CD4-positive, alpha-beta T cell (primary cell): Measurements from ENCODE around the gene PAX3. TPM values are rescaled to one million over a fixed set of nuclear protein-coding genes. Genes with fewer than 3 reads are reported as not detected.

Experiments used
- ATAC-seq: fragments of 200-7000 bp; cut with Tn5 transposase; one replicate; pipeline ENCODE4 v1.10.0; 2022; ENCODE audit warnings: mild to moderate bottlenecking; ENCODE audit not compliant: poor library complexity
- CTCF ChIA-PET: fragments of 350-600 bp; sonication (Branson Sonifier 250); formaldehyde crosslinking; loops from one replicate; lab custom pipeline; 2021; ENCODE audit warnings: antibody characterized with exemption, inconsistent platforms; lab: Charles Lee
- POLR2A ChIA-PET: fragments of 350-600 bp; sonication (Branson Sonifier 250); formaldehyde crosslinking; loops from one replicate; lab custom pipeline; 2021; ENCODE audit warnings: antibody characterized with exemption, inconsistent platforms; lab: Charles Lee
- DNase-seq, 14 experiments: peaks; one replicate each; pipeline ENCODE4 v3.0.0-alpha.2; 2013 to 2020; ENCODE audit warnings: mixed read lengths in 2 of 14
- H3K27ac ChIP-seq, 2 donors: one replicate each; pipeline versions ENCODE4 v1.5.1 to v1.7.0; 2013; ENCODE audit warnings: low read length in 2 of 2, low read depth in 1 of 2, mild to moderate bottlenecking in 1 of 2
- H3K27me3 ChIP-seq, 2 experiments: 1 replicate in 1 of 2; 2 replicates in 1 of 2; pipeline versions ENCODE4 v1.6.1 to v1.7.0; 2013; ENCODE audit warnings: low read length in 2 of 2, control low read depth in 1 of 2, mild to moderate bottlenecking in 1 of 2, moderate library complexity in 1 of 2; ENCODE audit not compliant: insufficient read depth in 2 of 2, control insufficient read depth in 1 of 2
- H3K36me3 ChIP-seq: one replicate; pipeline ENCODE4 v1.6.1; 2013; ENCODE audit warnings: low read length, control low read depth; ENCODE audit not compliant: insufficient read depth
- H3K4me1 ChIP-seq: one replicate; pipeline ENCODE4 v1.6.1; 2013; ENCODE audit warnings: low read length, control low read depth; ENCODE audit not compliant: insufficient read depth
- H3K4me3 ChIP-seq: one replicate; pipeline ENCODE4 v1.5.1; 2013; ENCODE audit warnings: mild to moderate bottlenecking, low read length, moderate library complexity
- H3K9me3 ChIP-seq, 2 experiments: 1 replicate in 1 of 2; 2 replicates in 1 of 2; pipeline versions ENCODE4 v1.6.1 to v1.7.0; 2013; ENCODE audit warnings: low read length in 2 of 2, mild to moderate bottlenecking in 2 of 2, control low read depth in 1 of 2, moderate library complexity in 1 of 2; ENCODE audit not compliant: control insufficient read depth in 1 of 2, insufficient read depth in 1 of 2
- H3K27ac Mint-ChIP-seq: one replicate; pipeline ENCODE4 v1.8.0; 2020; ENCODE audit warnings: mixed read lengths
- H3K27me3 Mint-ChIP-seq: one replicate; pipeline ENCODE4 v1.8.0; 2021; ENCODE audit warnings: mixed read lengths
- H3K36me3 Mint-ChIP-seq: one replicate; pipeline ENCODE4 v1.8.0; 2021; ENCODE audit warnings: low read depth, mixed read lengths
- H3K4me1 Mint-ChIP-seq: one replicate; pipeline ENCODE4 v1.8.0; 2021; ENCODE audit warnings: low read depth, mixed read lengths
- H3K4me3 Mint-ChIP-seq: one replicate; pipeline ENCODE4 v1.8.0; 2020; ENCODE audit warnings: mild to moderate bottlenecking, mixed read lengths
- H3K9me3 Mint-ChIP-seq: one replicate; pipeline ENCODE4 v1.8.0; 2020; ENCODE audit warnings: mixed read lengths
- intact Hi-C, 2 experiments: fragments of 100-400 bp; cut with DNase I in 1 of 2; cut with micrococcal nuclease in 1 of 2; formaldehyde crosslinking; loops; one replicate each; pipeline versions ENCODE4 v1.15.1 to v1.9.0; 2023 to 2025; cut with DNase I, micrococcal nuclease
- polyA plus RNA-seq, 2 donors: library from polyadenylated mRNA; unstranded; fragments of 120-200 nt; gene quantifications; one replicate each; pipeline ENCODE4 v1.2.1, GENCODE V29; 2013
- total RNA-seq, 174 experiments: library from RNA in 2 of 174; stranded (reverse) in 2 of 174; gene quantifications; one replicate each; pipeline ENCODE4 v1.2.3 and lab custom pipeline; 2021 to 2026
- TF ChIP-seq, protein P1 (sequence below): fragments of 200-600 bp; IDR thresholded peaks from one replicate; pipeline ENCODE4 v1.8.0; 2022; ENCODE audit warnings: antibody characterized with exemption, mild to moderate bottlenecking

The PAX3 gene
- total RNA-seq = not detected
- polyA plus RNA-seq (2013, experiment 1 of 2) = not detected
- not detected for polyA plus RNA-seq (2013, experiment 2 of 2)
- total RNA-seq (lab: John Stamatoyannopoulos, UW) = 0 to 0.11 (median 0) reads per million in 172 experiments

GRCh38 chr2:222298311-222299150 lies at the start of gene PAX3:
PAX3 (minus strand) TSS chr2:222298998; CDS start chr2:222298615, 383 bp downstream.
- H3K4me1 Mint-ChIP-seq = peaks cover 49% of the 10 kb centered on the region
- intact Hi-C loops = no loop called here
- Histone ChIP-seq H3K27me3 (peaks cover 95 to 97% of the 10 kb centered on the region in 2 experiments), H3K36me3 (no peaks in the 10 kb centered on the region), H3K27ac (no peak within 1 kb of the TSS), H3K4me1 (peaks cover 57% of the 10 kb centered on the region), H3K4me3 (no peak within 1 kb of the TSS), H3K9me3 (peaks cover 6 to 83% of the 10 kb centered on the region in 2 experiments)
- TF ChIP-seq, protein P1, sequence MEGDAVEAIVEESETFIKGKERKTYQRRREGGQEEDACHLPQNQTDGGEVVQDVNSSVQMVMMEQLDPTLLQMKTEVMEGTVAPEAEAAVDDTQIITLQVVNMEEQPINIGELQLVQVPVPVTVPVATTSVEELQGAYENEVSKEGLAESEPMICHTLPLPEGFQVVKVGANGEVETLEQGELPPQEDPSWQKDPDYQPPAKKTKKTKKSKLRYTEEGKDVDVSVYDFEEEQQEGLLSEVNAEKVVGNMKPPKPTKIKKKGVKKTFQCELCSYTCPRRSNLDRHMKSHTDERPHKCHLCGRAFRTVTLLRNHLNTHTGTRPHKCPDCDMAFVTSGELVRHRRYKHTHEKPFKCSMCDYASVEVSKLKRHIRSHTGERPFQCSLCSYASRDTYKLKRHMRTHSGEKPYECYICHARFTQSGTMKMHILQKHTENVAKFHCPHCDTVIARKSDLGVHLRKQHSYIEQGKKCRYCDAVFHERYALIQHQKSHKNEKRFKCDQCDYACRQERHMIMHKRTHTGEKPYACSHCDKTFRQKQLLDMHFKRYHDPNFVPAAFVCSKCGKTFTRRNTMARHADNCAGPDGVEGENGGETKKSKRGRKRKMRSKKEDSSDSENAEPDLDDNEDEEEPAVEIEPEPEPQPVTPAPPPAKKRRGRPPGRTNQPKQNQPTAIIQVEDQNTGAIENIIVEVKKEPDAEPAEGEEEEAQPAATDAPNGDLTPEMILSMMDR = no peak
- H3K36me3 Mint-ChIP-seq = no peaks in the 10 kb centered on the region
- DNase-seq (no peak), ATAC-seq (no peak)
- no peaks in the 10 kb centered on the region for H3K9me3 Mint-ChIP-seq
- H3K27ac Mint-ChIP-seq = no peak within 1 kb of the TSS
- ChIA-PET POLR2A (no interaction called here), CTCF (no interaction called here)
- H3K27me3 Mint-ChIP-seq = peaks cover 93% of the 10 kb centered on the region
- H3K4me3 Mint-ChIP-seq = peak within 1 kb of the TSS; percentile 25

GRCh38 chr2:222341331-222341730 lies 42.5 kb upstream of the PAX3 start:
- H3K4me3 ChIP-seq = no peak overlapping the region
- peaks cover 3% of the 10 kb centered on the region for H3K27me3 Mint-ChIP-seq
- intact Hi-C loops = no loop called here
- peaks cover 2% of the 10 kb centered on the region for H3K9me3 Mint-ChIP-seq
- H3K9me3 ChIP-seq = peaks cover 0 to 4% of the 10 kb centered on the region in 2 experiments
- DNase-seq (no peak), ATAC-seq (no peak)
- no peak overlapping the region for H3K27ac ChIP-seq
- CTCF ChIA-PET = no interaction called here
- no peak overlapping the region for H3K4me3 Mint-ChIP-seq
- TF ChIP-seq, protein P1 = no peak
- no peaks in the 10 kb centered on the region for H3K36me3 ChIP-seq
- H3K36me3 Mint-ChIP-seq = no peaks in the 10 kb centered on the region
- no peaks in the 10 kb centered on the region for H3K27me3 ChIP-seq
- H3K4me1 ChIP-seq = no peaks in the 10 kb centered on the region
- no peak overlapping the region for H3K27ac Mint-ChIP-seq
- POLR2A ChIA-PET = no interaction called here
- no peaks in the 10 kb centered on the region for H3K4me1 Mint-ChIP-seq

- no peak overlapping the region for H3K4me3 Mint-ChIP-seq
- H3K9me3 ChIP-seq = peaks cover 6% of the 10 kb centered on the region in 2 experiments
- DNase-seq (no peak), ATAC-seq (no peak)
- no peak overlapping the region for H3K27ac Mint-ChIP-seq
- POLR2A ChIA-PET = no interaction called here
- H3K36me3 ChIP-seq = no peaks in the 10 kb centered on the region
- CTCF ChIA-PET = no interaction called here
- H3K4me1 ChIP-seq = no peaks in the 10 kb centered on the region
- H3K9me3 Mint-ChIP-seq = peaks cover 5% of the 10 kb centered on the region
- H3K27me3 Mint-ChIP-seq = peaks cover 3% of the 10 kb centered on the region
- no peak overlapping the region for H3K27ac ChIP-seq
- H3K36me3 Mint-ChIP-seq = no peaks in the 10 kb centered on the region
- no peak overlapping the region for H3K4me3 ChIP-seq
- H3K4me1 Mint-ChIP-seq = no peaks in the 10 kb centered on the region
- no peaks in the 10 kb centered on the region for H3K27me3 ChIP-seq
- intact Hi-C loops = no loop called here
- TF ChIP-seq, protein P1 = no peak
These were observed 39.6 kb upstream of the PAX3 start for GRCh38 chr2:222338374-222338773.
